KMS-11 (cell line): ENCODE results near the gene TMEM184A.

Experiments used
- H2AFZ ChIP-seq: fragments of 200-600 bp; sonication (generic); 2 replicates; pipeline ENCODE4 v1.6.1; 2016; ENCODE audit warnings: antibody characterized with exemption, mixed run types, low read depth
- H3K27ac ChIP-seq: fragments of 200-600 bp; sonication (generic); 2 replicates; pipeline ENCODE4 v1.6.1; 2016; ENCODE audit warnings: mild to moderate bottlenecking, mixed run types
- H3K27me3 ChIP-seq: fragments of 200-600 bp; sonication (generic); 2 replicates; pipeline ENCODE4 v1.6.1; 2017; ENCODE audit warnings: mild to moderate bottlenecking, low read depth, mixed run types, moderate library complexity; ENCODE audit not compliant: insufficient read depth
- H3K36me3 ChIP-seq: fragments of 200-600 bp; sonication (generic); 2 replicates; pipeline ENCODE4 v1.6.1; 2017; ENCODE audit warnings: mild to moderate bottlenecking, mixed run types; ENCODE audit not compliant: insufficient read depth
- H3K4me1 ChIP-seq: fragments of 200-600 bp; sonication (generic); 2 replicates; pipeline ENCODE4 v1.6.1; 2016; ENCODE audit warnings: mild to moderate bottlenecking, low read depth, mixed run types; ENCODE audit not compliant: poor library complexity, severe bottlenecking
- H3K4me2 ChIP-seq: fragments of 200-600 bp; sonication (generic); 2 replicates; pipeline ENCODE4 v1.7.0; 2016; ENCODE audit warnings: mild to moderate bottlenecking, mixed run types
- H3K4me3 ChIP-seq: fragments of 200-600 bp; sonication (generic); IDR thresholded peaks from 2 replicates; pipeline ENCODE4 v1.6.1; 2017; ENCODE audit warnings: low read depth, low read length, mixed read lengths; ENCODE audit not compliant: insufficient read depth
- H3K79me2 ChIP-seq: fragments of 200-600 bp; sonication (generic); 2 replicates; pipeline ENCODE4 v1.6.1; 2016; ENCODE audit warnings: low read depth, mixed run types; ENCODE audit not compliant: insufficient read depth
- H3K9ac ChIP-seq: fragments of 200-600 bp; sonication (generic); 2 replicates; pipeline ENCODE4 v1.6.1; 2016; ENCODE audit warnings: mild to moderate bottlenecking, mixed run types
- H4K20me1 ChIP-seq: fragments of 200-600 bp; sonication (generic); 2 replicates; pipeline ENCODE4 v1.6.1; 2016; ENCODE audit warnings: mild to moderate bottlenecking, mixed run types; ENCODE audit not compliant: insufficient read depth
- TF ChIP-seq, protein P1 (sequence below): fragments of 200-600 bp; sonication (generic); conservative IDR thresholded peaks from 2 replicates; pipeline ENCODE4 v1.6.1; 2017; ENCODE audit warnings: low read depth, mild to moderate bottlenecking, antibody characterized with exemption, low read length, moderate library complexity, mixed read lengths

TMEM184A gene

DNA sequence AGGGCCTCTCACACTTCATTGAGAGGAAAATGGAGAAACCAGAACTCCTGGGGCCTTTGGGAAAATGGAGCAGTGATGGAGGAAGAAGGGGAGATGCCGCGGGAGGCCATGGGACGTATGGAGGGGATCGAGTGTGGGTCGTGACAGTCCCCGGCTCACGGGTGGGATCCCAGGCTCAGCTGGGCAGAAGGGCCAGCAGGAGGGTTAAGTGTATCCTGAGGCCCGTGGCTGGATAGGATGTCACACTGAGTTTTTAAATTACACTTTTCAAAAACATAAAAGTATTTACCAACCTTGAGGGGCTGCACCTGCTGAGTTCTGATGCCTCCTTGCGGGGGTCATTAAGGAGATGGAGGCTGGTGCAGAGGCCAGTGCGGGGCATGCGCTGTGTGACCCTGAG lies 41.8 kb upstream of the TMEM184A start:
- no peak overlapping the region for H3K9ac ChIP-seq
- no peak overlapping the region for H3K4me2 ChIP-seq
- no peak overlapping the region for H3K27ac ChIP-seq
- H3K27me3 ChIP-seq: peaks cover 86% of the 10 kb centered on the region
- no peak overlapping the region for H2AFZ ChIP-seq
- no peak overlapping the region for H3K4me3 ChIP-seq
- no peaks in the 10 kb centered on the region for H3K36me3 ChIP-seq
- H3K4me1 ChIP-seq: no peaks in the 10 kb centered on the region
- H3K79me2 ChIP-seq: no peaks in the 10 kb centered on the region
- TF ChIP-seq, protein P1, sequence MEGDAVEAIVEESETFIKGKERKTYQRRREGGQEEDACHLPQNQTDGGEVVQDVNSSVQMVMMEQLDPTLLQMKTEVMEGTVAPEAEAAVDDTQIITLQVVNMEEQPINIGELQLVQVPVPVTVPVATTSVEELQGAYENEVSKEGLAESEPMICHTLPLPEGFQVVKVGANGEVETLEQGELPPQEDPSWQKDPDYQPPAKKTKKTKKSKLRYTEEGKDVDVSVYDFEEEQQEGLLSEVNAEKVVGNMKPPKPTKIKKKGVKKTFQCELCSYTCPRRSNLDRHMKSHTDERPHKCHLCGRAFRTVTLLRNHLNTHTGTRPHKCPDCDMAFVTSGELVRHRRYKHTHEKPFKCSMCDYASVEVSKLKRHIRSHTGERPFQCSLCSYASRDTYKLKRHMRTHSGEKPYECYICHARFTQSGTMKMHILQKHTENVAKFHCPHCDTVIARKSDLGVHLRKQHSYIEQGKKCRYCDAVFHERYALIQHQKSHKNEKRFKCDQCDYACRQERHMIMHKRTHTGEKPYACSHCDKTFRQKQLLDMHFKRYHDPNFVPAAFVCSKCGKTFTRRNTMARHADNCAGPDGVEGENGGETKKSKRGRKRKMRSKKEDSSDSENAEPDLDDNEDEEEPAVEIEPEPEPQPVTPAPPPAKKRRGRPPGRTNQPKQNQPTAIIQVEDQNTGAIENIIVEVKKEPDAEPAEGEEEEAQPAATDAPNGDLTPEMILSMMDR: no peak
- no peaks in the 10 kb centered on the region for H4K20me1 ChIP-seq

DNA sequence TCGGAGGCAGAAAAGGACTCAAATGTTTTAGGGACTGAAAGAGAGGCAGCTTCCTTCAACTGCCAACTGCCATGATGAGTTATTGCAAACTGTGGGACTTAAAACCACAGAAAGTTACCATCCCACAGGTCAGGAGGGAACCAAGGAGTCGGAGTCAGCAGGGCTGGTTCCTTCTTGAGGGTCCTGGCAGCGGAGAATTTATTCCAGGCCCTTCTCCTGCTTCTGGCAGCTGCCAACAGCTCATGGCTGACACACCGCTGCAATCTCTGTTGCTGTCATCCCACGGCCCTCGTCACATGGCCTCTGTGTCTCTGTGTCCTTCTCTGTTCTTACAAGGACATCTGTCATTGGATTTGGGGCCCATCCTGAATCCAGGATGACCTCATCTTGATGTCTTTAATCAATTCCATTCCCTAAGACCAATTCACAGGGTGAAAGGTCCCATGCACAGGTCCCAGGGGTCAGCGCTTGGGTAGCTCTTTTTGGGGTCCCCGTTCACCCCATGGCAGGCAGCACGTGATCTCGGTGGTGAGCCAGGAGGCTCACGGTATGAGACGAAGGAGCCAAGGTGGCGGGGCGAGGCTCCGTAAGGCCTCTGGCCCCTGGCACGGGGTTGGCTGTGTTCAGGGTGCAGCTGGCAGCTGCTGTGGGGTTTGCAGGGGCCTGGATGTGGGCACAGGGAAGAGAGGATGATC lies 41.2 kb upstream of the TMEM184A start:
- H4K20me1 ChIP-seq: no peaks in the 10 kb centered on the region
- H3K4me3 ChIP-seq: no peak overlapping the region
- no peaks in the 10 kb centered on the region for H3K79me2 ChIP-seq
- no peak overlapping the region for H2AFZ ChIP-seq
- H3K27me3 ChIP-seq: peaks cover 86% of the 10 kb centered on the region
- H3K9ac ChIP-seq: no peak overlapping the region
- H3K27ac ChIP-seq: no peak overlapping the region
- no peaks in the 10 kb centered on the region for H3K4me1 ChIP-seq
- no peaks in the 10 kb centered on the region for H3K36me3 ChIP-seq
- no peak overlapping the region for H3K4me2 ChIP-seq
- TF ChIP-seq, protein P1: no peak

DNA sequence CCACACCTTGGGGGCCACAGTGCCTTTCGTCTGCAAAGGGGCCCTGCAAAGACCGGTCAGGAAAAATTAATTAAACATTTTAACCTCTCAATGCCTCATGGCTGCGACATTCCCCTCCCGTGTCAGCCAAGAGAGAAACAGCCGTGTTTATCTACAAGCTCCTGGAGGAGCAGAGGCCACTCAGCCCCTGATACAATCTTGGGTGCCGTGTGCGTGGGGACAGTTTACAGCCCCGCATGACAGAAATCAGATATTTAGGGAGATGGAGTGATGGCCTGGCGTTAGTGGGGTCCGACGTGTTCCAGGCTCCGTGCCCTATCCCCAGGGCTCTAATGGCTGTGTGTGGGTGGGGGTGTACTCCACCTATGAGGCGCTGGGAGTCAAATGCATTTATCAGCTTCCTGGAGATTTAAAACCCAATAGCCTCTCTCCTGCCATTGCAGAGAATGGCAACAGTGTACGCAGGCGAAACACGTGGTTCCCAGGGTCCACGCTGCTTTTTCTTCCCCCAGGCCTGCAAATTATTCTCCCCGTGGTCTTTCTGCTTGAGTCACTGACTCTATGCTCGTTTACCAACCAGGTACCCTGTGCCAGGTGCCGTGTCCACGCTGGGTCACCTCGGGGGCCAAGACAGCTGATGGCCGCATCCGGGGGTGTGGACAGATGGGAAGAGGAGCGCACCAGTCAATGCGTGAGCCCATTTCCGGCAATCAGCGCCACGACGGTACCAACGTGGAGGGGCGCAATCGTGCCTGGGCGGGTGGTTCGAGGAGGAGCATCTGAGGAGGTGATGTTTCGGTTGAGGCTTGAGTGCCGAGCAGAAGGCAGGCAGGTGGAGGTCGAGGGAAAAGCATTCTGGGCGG lies 40.4 kb upstream of the TMEM184A start:
- no peaks in the 10 kb centered on the region for H3K36me3 ChIP-seq
- H4K20me1 ChIP-seq: no peaks in the 10 kb centered on the region
- H3K79me2 ChIP-seq: no peaks in the 10 kb centered on the region
- no peak overlapping the region for H3K9ac ChIP-seq
- no peak overlapping the region for H3K4me2 ChIP-seq
- H3K27me3 ChIP-seq: peaks cover 86% of the 10 kb centered on the region
- TF ChIP-seq, protein P1: no peak
- H2AFZ ChIP-seq: no peak overlapping the region
- no peak overlapping the region for H3K27ac ChIP-seq
- H3K4me1 ChIP-seq: no peaks in the 10 kb centered on the region
- no peak overlapping the region for H3K4me3 ChIP-seq

DNA sequence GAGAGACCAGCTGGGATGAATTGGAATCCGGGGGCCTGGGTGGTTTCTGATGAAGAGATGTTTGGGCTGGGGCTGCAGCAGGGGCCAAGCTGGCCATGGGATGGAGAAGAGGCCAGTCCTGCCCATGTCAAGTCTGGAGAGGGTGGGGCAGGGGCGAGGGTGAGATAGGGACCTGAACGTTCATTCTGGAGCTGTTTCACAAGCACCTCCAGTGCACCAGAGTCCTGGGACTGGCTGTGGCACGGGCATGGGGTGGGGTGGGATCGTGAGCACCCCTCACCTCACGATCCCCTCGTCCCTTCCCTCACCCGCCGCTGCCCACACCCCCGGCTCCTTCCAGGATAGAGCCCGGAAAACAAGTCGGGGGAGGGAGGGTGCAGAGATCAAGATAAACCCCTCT lies 39.6 kb upstream of the TMEM184A start:
- no peaks in the 10 kb centered on the region for H3K79me2 ChIP-seq
- H3K27ac ChIP-seq: no peak overlapping the region
- H3K9ac ChIP-seq: no peak overlapping the region
- H3K4me3 ChIP-seq: no peak overlapping the region
- TF ChIP-seq, protein P1: no peak
- no peak overlapping the region for H3K4me2 ChIP-seq
- H3K27me3 ChIP-seq: peaks cover 86% of the 10 kb centered on the region
- H4K20me1 ChIP-seq: no peaks in the 10 kb centered on the region
- H3K36me3 ChIP-seq: no peaks in the 10 kb centered on the region
- H3K4me1 ChIP-seq: no peaks in the 10 kb centered on the region
- H2AFZ ChIP-seq: no peak overlapping the region
